Gastroesophageal sphincter (tissue), 3 donors: ENCODE results near the gene TMEM132E.

Experiments used
- CTCF ChIP-seq, 4 experiments: fragments of 200-600 bp in 2 of 4; fragments of 450-650 bp in 2 of 4; sonication (generic) in 1 of 4; IDR thresholded peaks; one replicate each; pipeline ENCODE4 v1.5.1; 2017 to 2019; ENCODE audit warnings: antibody characterized with exemption in 4 of 4, mild to moderate bottlenecking in 2 of 4, moderate library complexity in 2 of 4
- POLR2A ChIP-seq, 2 donors: fragments of 450-650 bp; IDR thresholded peaks; one replicate each; pipeline ENCODE4 v1.6.1; 2017; ENCODE audit warnings: antibody characterized with exemption in 2 of 2, mild to moderate bottlenecking in 2 of 2, moderate library complexity in 1 of 2

- TF ChIP-seq CTCF (IDR thresholded peaks at IDR 0.05) (no peak), POLR2A (IDR thresholded peaks at IDR 0.05) (no peak)
These were observed 8.9 kb downstream of the TMEM132E start for GRCh38 chr17:34588266-34588665.
